Activated T-helper 1 cell treated with Interleukin-2 at 50 U/mL for 16 hours (primary cell): Measurements from ENCODE around the gene LDHAL6B.

ENCODE experiments used
- DNase-seq: peaks from one replicate; pipeline ENCODE4 v3.0.0-alpha.2; 2020; ENCODE audit warnings: low read depth

LDHAL6B gene

GRCh38 chr15:59218710-59219109, 12.1 kb downstream of the LDHAL6B start:
- no peak for DNase-seq

DNA sequence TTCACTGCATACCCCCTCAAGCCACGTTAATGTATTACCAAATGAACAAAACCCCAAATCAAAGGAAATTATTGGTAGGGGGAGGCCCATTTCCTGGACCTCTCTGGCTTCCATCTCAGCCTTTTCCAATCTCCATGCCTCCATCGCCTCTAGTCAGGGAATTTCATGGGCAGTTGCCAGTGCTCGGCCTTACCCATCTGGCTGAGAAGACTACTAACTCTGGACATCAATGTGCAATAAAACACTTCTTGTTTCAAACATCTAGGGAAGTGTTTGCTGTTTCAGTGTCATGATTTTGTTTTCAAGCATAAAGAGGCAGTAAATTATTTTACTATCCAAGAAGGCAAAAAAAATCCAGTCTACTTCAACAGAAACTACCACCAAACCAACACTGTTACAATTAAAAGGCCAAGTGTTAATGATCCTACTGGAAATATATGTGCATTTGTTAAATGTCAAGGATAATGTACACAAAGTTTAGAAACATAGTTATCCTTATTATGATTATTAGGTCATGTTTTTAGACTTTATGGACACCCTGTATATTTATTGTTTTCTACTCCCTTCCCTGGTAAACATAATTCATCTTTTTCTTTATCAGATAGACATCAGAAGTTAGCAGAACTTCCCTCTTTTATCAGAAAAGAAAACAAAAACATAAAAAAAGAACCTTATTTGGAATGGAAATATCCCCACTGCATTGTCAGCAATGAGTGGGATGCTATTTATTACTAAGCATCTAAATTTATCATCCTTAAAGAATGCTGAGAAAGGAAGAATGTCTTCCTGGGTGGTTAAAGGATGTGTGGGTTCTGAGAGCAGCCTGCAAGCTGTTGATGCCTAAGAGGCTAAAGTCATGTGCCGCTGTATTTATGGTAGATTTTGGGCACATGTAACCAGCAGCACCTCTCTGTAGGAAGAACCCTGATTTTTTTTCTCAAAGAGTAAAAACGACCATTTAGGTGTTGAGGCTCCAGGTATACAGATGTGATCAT, 15.2 kb downstream of the LDHAL6B start:
- DNase-seq = no peak

- no peak for DNase-seq
These were observed 16.4 kb downstream of the LDHAL6B start for GRCh38 chr15:59222906-59223550.

- DNase-seq = no peak
These were observed 17.1 kb downstream of the LDHAL6B start for GRCh38 chr15:59223736-59224135.

DNA sequence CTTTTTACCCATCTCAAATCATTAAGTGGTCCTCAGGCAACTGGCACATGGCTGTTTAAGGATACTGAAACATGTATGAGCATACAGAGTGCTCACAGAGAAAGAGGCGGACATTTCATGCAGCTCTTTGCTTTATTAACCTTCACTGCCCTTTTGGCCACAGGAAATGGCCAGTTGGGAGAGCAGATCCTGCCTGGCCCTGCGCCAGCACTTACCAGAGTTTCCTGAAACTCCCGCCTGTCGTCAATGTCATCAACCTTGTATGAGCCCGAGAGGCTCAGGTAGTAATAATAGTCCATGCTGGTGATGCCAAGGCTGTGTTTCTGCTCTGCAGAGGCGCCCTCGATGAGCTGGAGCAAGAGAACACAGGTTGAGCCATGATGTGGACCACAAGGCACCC, 17.8 kb downstream of the LDHAL6B start:
- DNase-seq = no peak

GRCh38 chr15:59227021-59227420, 20.4 kb downstream of the LDHAL6B start:
- DNase-seq = no peak

DNA sequence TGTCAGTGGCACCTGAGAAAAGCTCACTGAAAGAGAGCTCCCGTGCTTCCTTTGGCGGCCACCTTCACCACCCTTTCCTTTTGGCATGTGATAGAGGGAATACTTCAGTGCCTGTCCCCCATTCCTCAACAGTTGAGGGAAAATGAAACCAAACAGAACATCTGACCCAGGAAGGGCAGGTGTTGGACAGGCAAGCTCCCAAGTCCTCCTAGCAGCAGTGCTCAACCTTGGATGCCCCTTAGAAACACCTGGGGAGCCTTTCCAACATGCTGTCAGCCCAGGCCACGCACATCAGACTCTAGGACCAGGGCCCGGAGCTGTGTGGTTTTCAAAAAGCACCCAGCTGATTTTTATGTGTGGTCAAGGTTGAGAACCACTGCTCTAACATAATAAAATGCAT, 22.4 kb downstream of the LDHAL6B start:
- DNase-seq = no peak

DNA sequence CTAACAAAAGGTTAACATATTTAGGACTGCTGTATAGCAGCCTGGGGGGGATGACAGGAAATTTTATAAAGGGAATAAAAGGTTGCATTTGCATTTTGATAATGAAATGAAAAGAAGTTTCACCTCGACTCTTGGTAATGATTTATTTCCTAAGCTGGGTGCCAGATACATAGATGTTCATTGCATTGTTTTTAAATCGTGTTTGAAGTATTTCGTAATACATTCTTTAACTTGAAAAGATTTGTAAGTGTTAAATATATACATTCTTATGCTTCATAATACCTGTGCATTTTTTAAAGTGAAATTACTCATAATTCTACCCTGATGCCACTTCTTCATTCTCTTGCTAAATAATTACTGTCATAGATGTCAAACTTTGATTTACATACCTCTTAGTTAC, 22.8 kb downstream of the LDHAL6B start:
- DNase-seq = no peak

- DNase-seq = no peak
These were observed 23.9 kb downstream of the LDHAL6B start for GRCh38 chr15:59230531-59231055.

DNA sequence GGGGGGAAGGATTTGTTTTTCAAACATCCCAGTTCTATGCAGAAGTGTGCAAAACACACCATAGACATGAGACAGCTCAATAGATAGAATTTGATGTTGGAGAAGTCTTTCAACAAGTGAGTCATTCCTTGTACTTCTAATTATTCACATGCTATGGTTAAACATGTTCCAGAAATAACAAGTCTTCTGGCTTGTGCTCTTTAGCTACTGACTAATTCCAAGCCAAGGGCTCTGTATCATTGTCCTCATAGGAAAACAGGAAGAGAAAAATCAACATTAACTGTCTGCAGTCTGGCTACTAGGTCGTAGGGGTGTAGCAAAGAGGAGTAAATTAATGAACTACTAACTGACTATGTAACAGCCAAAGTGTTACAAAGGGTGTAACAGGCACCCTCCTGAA, 25.8 kb downstream of the LDHAL6B start:
- DNase-seq = no peak

GRCh38 chr15:59236394-59236793, 29.8 kb downstream of the LDHAL6B start:
- no peak for DNase-seq

DNA sequence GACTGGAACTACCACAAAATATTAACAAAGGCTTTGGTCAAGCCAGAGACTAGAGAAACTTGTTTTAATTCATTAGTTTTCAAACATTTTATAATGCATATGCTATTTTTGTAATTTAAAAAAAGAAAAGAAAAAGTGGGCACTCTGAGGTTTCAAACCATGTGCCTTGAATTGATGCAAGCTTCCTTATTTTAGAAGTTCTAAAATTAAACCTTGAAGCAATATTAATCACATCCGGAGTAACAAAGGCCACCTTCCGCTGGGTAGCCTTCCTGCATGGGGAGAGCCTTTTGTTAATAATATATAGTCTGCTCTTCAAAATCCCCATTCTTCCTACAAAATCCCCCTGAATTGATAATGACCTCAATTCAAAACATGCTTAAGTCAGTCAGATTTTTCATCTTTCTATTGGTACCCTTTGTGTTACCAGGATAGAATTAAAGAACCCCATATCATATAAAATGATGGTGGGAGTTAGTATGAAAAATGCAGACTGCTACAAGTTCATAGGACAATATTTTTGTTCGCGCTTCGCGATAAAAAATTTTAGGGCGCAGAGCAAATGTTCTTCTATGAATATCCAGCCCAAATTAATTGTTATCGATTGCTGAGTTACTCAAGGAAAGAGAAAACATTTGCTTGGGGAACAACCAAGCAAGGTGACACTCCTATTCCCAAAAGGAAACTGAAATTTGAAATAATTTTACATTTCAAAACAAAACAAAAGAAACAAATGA, 30.6 kb downstream of the LDHAL6B start:
- DNase-seq = no peak

- no peak for DNase-seq
These were observed 31.3 kb downstream of the LDHAL6B start for GRCh38 chr15:59237924-59238331.

GRCh38 chr15:59240036-59240435, 33.4 kb downstream of the LDHAL6B start:
- no peak for DNase-seq

DNA sequence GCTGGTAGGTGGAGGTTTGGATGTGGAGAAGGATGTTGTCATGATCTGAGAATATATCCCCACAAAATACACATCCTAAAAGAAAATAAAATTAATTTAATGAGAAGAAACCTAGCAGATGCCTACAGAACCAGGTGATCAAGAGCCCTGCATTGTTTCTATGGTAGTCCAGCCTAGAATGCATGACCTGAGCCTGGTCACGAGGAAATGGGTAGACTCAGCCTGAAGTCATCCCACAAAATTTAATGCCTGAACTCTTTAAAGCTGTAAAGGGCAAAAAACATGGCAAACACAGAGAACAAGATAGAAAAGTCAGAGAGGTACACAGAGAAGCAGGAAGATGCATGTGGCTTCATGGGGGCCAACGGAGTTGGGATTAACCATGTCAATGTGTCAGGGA, 36.0 kb downstream of the LDHAL6B start:
- DNase-seq = no peak

- no peak for DNase-seq
These were observed 37.0 kb downstream of the LDHAL6B start for GRCh38 chr15:59243622-59244021.

GRCh38 chr15:59244337-59244736, 37.7 kb downstream of the LDHAL6B start:
- DNase-seq = no peak

DNA sequence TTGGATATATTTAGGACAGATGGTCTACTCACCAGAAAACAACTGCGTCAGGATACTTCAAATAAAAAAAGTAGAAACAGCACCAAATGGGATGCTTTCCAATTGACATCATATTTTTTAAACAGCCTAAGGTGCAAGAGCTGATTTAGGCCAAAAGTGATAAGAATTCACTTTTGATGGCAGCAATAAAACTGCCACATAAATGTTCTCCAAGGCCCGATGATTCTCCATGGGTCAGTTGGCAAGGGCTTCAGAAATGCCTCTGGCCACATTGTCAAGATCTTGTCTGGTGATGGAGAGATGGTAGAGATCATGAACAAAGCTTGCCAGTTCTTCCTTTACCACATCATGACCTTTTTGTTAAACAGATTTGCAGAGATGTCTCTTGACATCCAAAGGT, 38.9 kb downstream of the LDHAL6B start:
- no peak for DNase-seq

DNA sequence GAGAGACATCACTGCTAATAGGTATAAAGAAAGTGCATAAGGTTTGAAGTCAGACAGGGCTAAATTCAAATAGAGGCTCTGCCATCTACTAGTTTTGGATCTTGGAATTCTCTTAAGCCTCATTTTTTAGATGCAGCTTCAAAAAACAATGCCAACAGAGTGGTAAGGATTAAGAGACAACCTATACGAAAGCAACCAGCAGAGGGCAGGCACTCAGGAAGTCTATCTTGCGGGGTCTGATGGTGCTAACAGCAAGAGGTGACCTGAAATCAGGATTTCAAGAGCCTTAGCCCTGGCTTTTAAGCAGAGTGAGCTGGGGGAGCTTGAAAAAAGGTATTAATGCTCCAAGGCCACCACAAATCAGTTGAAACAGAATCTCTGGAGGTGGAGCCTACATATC, 40.7 kb downstream of the LDHAL6B start:
- no peak for DNase-seq

GRCh38 chr15:59249816-59250215, 43.2 kb downstream of the LDHAL6B start:
- DNase-seq = no peak

DNA sequence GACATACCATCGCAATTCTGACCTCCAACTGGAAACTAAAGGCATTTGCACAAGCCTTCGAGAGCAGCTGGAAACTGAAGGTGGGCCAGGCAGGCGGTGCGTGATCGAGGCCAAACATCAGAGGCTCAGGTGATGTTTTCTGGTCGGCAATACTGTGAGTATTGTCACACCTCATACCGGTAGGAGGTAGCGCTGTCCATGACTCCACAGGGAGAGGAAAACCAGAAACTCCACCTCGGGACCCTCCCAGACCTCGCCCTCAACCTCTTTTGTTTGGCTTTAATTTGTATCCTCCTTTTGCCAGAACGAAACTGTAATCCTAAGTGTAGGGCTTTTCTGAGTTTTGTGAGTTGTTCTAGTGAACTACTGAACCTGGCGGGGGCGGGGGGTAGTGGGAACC, 43.6 kb downstream of the LDHAL6B start:
- no peak for DNase-seq
